Esophagus (tissue), 2 donors: Measurements from ENCODE around the gene CUTC. TPM values are rescaled to one million over a fixed set of nuclear protein-coding genes. Genes with fewer than 3 reads are reported as not detected.

Experiments used
- polyA plus RNA-seq, 2 donors: library from polyadenylated mRNA; stranded (reverse); fragments of 200-250 nt; gene quantifications; one replicate each; pipeline ENCODE4 v1.2.3, GENCODE V29; 2013
- donor health status: healthy with polysubstance abuse.
- donor health status: Bipolar disorder and iron deficiency.

The CUTC gene
- polyA plus RNA-seq, 2 donors: 15.5 to 19.0 TPM

Other genes with a start within 250 kb of the CUTC start
- gene NKX2-3, start 199.3 kb upstream of the CUTC start, polyA plus RNA-seq: 1 to 10 TPM in 1 of 2 donors, under 1 TPM in 1; 0.14 to 1.1 TPM
- 10 to 100 TPM; 50.1 to 61.4 TPM for gene SLC25A28, start 111.8 kb upstream of the CUTC start, polyA plus RNA-seq
- 1 to 10 TPM; 1.3 to 2.5 TPM for gene ENTPD7, start 72.7 kb upstream of the CUTC start, polyA plus RNA-seq
- 10 to 100 TPM; 11.9 to 12.3 TPM for gene COX15, start 107 bp upstream of the CUTC start, polyA plus RNA-seq
- under 1 TPM; 0.20 to 0.35 TPM for gene ABCC2, start 50.4 kb downstream of the CUTC start, polyA plus RNA-seq